Mammary epithelial cell (primary cell): ENCODE measurements around the gene TESK2.
"Not testable (repeated sequence)": the region's sequence is repeated elsewhere in the genome, so short reads cannot be mapped to it uniquely, and the experiment has no call there.

ENCODE experiments used
- CTCF ChIP-seq, 2 donors: IDR thresholded peaks in 1 of 2; conservative IDR thresholded peaks in 1 of 2; 2 replicates each; pipeline ENCODE4 v1.5.1; 2011 to 2012; ENCODE audit warnings: inconsistent platforms in 2 of 2, low read length in 2 of 2, mild to moderate bottlenecking in 2 of 2, control low read depth in 1 of 2, low read depth in 1 of 2; ENCODE audit not compliant: insufficient read depth in 1 of 2; ENCODE audit errors: extremely low read depth in 1 of 2
- EZH2 ChIP-seq: IDR thresholded peaks from 2 replicates; pipeline ENCODE4 v1.6.1; 2012; ENCODE audit warnings: low read length, inconsistent platforms, borderline replicate concordance

- not testable (repeated sequence) for TF ChIP-seq EZH2; CTCF (conservative IDR thresholded peaks at IDR 0.05 in 1 of 2, IDR thresholded peaks at IDR 0.05 in 1 of 2; ENCODE audit: extremely low read depth in 1 of 2, insufficient read depth in 1 of 2, low read depth in 1 of 2, low read length in 2 of 2)
Measured at GRCh38 chr1:45467353-45467752, 23.6 kb downstream of the TESK2 start.
